Activated B cell treated with CpG ODN at 0.5 μM for 24 hours (primary cell): ENCODE results near the gene GUK1. TPM values are rescaled to one million over a fixed set of nuclear protein-coding genes. Genes with fewer than 3 reads are reported as not detected.
"Not testable (repeated sequence)": the region's sequence is repeated elsewhere in the genome, so short reads cannot be mapped to it uniquely, and the experiment has no call there.

ENCODE experiments used
- ATAC-seq: fragments of 200-7000 bp; cut with Tn5 transposase; one replicate; pipeline ENCODE4 v1.10.0; 2021; ENCODE audit warnings: low read depth, mild to moderate bottlenecking, moderate library complexity
- CTCF ChIA-PET: fragments of 350-600 bp; sonication (Branson Sonifier 250); formaldehyde crosslinking; loops from one replicate; lab custom pipeline; 2021; ENCODE audit warnings: antibody characterized with exemption; lab: Charles Lee
- POLR2A ChIA-PET: fragments of 350-600 bp; sonication (Branson Sonifier 250); formaldehyde crosslinking; loops from one replicate; lab custom pipeline; 2021; ENCODE audit warnings: antibody characterized with exemption; lab: Charles Lee
- DNase-seq: peaks from one replicate; pipeline ENCODE4 v3.0.0; 2022
- H3K27ac Mint-ChIP-seq: one replicate; pipeline ENCODE4 v1.8.0; 2020; ENCODE audit warnings: mixed read lengths
- H3K27me3 Mint-ChIP-seq: one replicate; pipeline ENCODE4 v1.8.0; 2021; ENCODE audit warnings: mixed read lengths
- H3K36me3 Mint-ChIP-seq: one replicate; pipeline ENCODE4 v1.8.0; 2021; ENCODE audit warnings: low read depth, mixed read lengths
- H3K4me1 Mint-ChIP-seq: one replicate; pipeline ENCODE4 v1.8.0; 2021; ENCODE audit warnings: mixed read lengths
- H3K4me3 Mint-ChIP-seq: one replicate; pipeline ENCODE4 v1.8.0; 2020; ENCODE audit warnings: mild to moderate bottlenecking, mixed read lengths
- H3K9me3 Mint-ChIP-seq: one replicate; pipeline ENCODE4 v1.8.0; 2020; ENCODE audit warnings: mixed read lengths
- intact Hi-C: fragments of 100-400 bp; cut with micrococcal nuclease; formaldehyde crosslinking; loops from one replicate; pipeline ENCODE4 v1.15.1; 2024
- total RNA-seq: library from RNA; stranded (reverse); gene quantifications from 2 replicates; pipeline ENCODE4 v1.2.3, GENCODE V29; 2022
- TF ChIP-seq, protein P1 (sequence below): fragments of 200-600 bp; IDR thresholded peaks from one replicate; pipeline ENCODE4 v1.8.0; 2022; ENCODE audit warnings: antibody characterized with exemption, mild to moderate bottlenecking

Gene GUK1
- total RNA-seq, 1 donor from 2014 or later, result 104 TPM

DNA sequence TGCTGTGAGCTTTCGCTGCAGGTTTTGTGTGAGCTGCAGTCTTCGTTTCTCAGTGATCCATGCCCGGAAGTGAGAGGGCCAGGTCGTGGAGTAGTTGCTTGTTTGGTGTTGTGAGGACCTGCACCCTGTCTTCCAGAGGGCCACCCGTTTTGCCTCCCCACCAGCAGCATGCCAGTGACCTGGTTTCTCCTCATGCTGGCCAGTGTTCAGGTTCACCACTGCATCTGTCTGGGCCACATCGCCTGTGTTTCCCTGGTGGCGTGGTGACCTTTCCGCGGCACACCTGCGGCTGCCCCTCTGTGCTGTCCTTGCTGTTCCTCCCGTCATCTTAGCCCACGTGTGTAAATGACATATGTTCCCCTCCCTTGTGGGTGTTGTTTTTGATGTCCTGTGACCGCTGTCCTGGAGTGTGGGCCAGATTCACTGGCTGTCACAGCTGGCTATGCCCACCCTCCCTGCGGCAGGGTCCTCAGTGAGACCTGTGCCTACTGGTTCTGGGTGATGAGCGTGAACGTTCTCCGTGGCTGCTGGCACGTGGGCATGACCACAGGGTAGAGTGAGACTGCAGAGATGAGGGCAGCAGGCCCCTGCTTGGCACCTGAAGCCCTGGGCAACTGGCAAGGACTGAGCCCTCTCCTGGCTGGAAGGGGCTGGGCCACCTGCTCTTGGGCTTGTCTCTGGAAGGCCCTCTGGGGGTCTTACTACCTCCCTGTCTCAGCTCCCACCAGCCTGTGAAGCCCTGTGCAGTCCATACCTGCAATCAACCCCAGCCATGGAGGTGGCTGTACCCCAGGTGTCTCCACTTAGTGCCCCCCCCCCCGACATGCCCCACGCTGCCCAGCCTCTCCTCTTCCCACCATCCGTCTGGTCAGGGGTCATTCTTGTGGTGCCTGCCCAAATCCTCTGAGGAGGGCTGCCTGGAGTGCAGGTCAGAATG, 32.8 kb downstream of the GUK1 start:
- no peaks in the 10 kb centered on the region for H3K9me3 Mint-ChIP-seq
- H3K4me3 Mint-ChIP-seq, result no peak overlapping the region
- no peak overlapping the region for H3K27ac Mint-ChIP-seq
- ATAC-seq (no peak), DNase-seq (no peak)
- TF ChIP-seq, protein P1, sequence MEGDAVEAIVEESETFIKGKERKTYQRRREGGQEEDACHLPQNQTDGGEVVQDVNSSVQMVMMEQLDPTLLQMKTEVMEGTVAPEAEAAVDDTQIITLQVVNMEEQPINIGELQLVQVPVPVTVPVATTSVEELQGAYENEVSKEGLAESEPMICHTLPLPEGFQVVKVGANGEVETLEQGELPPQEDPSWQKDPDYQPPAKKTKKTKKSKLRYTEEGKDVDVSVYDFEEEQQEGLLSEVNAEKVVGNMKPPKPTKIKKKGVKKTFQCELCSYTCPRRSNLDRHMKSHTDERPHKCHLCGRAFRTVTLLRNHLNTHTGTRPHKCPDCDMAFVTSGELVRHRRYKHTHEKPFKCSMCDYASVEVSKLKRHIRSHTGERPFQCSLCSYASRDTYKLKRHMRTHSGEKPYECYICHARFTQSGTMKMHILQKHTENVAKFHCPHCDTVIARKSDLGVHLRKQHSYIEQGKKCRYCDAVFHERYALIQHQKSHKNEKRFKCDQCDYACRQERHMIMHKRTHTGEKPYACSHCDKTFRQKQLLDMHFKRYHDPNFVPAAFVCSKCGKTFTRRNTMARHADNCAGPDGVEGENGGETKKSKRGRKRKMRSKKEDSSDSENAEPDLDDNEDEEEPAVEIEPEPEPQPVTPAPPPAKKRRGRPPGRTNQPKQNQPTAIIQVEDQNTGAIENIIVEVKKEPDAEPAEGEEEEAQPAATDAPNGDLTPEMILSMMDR, result no peak
- ChIA-PET POLR2A (interaction anchor here (0.6 to 1.9 kb wide), 2 partner anchors 7 to 44 kb away, joined by 6 to 11 read pairs; partner anchors contain the start of gene IBA57), CTCF (interaction anchor here (1.1 kb wide), 1 partner anchor 40 kb away, joined by 3 read pairs; no protein-coding TSS in a partner anchor)
- peaks cover 7% of the 10 kb centered on the region for H3K4me1 Mint-ChIP-seq
- H3K27me3 Mint-ChIP-seq, result no peaks in the 10 kb centered on the region
- intact Hi-C loops, result no loop called here
- H3K36me3 Mint-ChIP-seq, result peaks cover 22% of the 10 kb centered on the region

DNA sequence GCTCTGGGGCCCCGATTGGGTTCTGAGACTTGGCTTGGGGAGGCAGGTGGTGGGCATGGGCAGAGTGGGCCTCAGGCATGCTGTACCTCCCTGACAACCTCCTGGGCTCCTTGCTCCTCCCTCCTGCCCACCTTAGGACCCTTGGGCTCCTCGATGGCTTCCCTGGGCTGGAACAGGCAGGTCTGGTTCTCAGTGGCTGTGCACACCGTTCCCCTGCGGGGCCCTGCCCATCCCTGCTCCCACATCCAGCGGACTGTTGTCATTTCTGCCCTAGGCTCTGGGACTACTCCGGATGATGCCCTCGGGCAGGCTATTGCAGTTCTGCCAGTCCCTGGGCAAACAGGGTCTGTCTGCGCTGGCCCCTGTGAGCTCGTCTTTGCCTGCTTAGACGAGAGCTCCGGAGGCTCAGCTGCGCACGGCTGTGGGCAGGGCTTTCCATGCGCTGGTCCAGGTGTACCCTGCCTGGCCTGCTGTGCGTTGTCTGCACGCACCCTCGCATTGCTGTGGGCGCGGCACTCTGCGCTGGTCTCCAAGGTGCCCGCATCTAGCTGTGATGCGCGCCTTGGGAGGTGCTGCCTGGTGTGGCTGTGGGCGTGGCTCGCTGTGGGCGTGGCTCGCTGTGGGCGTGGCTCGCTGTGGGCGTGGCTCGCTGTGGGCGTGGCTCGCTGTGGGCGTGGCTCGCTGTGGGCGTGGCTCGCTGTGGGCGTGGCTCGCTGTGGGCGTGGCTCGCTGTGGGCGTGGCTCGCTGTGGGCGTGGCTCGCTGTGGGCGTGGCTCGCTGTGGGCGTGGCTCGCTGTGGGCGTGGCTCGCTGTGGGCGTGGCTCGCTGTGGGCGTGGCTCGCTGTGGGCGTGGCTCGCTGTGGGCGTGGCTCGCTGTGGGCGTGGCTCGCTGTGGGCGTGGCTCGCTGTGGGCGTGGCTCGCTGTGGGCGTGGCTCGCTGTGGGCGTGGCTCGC, 33.7 kb downstream of the GUK1 start:
- H3K4me1 Mint-ChIP-seq, H3K27ac Mint-ChIP-seq, CTCF ChIA-PET, H3K27me3 Mint-ChIP-seq, DNase-seq, H3K9me3 Mint-ChIP-seq, H3K4me3 Mint-ChIP-seq: not testable (repeated sequence)
- H3K36me3 Mint-ChIP-seq, result peaks cover 17% of the 10 kb centered on the region
- peak; percentile 61 for ATAC-seq
- POLR2A ChIA-PET, result interaction anchor here (1.9 kb wide), 1 partner anchor 8 kb away, joined by 11 read pairs; the partner anchor contains the start of gene IBA57
- intact Hi-C loops, result loop anchor here (1.0 to 2.0 kb wide), 4 partner anchors 8 to 385 kb away; partner anchors contain the start of genes GUK1 and MRPL55

DNA sequence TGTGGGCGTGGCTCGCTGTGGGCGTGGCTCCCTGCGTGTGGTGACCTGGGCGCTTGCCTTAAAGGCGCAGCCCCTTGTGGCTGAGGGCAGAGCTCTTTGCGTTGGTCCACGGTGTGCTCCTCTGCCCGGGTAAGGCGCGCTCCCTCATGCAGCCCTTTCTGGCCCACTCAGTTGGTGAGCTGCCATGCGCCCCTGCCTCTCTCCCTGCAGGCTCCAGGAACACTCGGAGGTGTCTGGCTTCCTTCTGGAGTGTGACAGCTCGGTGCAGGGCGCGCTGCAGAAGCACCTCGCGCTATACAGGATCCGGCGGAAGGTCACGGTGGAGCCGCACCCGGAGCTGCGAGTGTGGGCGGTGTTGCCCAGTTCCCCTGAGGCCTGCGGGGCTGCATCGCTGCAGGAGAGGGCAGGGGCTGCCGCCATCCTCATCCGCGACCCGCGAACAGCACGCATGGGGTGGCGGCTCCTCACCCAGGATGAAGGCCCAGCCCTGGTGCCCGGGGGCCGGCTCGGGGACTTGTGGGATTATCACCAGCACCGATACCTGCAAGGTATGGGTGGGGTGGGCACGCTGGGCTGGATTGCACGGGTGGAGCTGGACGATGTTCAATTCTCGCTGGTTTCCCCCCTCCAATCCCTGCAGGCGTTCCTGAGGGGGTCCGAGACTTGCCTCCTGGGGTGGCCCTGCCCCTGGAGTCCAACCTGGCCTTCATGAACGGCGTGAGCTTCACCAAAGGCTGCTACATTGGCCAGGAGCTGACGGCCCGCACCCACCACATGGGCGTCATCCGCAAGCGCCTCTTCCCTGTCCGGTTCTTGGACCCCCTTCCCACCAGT, 34.6 kb downstream of the GUK1 start:
- Mint-ChIP-seq H3K27me3 (no peaks in the 10 kb centered on the region), H3K27ac (no peak overlapping the region), H3K36me3 (peaks cover 17% of the 10 kb centered on the region), H3K4me3 (no peak overlapping the region), H3K4me1 (peaks cover 6% of the 10 kb centered on the region), H3K9me3 (no peaks in the 10 kb centered on the region)
- TF ChIP-seq, protein P1, result no peak
- CTCF ChIA-PET, result no interaction called here
- DNase-seq (no peak), ATAC-seq (peak; percentile 59)
- intact Hi-C loops, result loop anchor here (1.0 to 2.0 kb wide), 4 partner anchors 8 to 386 kb away; partner anchors contain the start of genes GUK1 and MRPL55
- POLR2A ChIA-PET, result interaction anchor here (0.5 to 1.9 kb wide), 2 partner anchors 9 to 39 kb away, joined by 3 to 11 read pairs; partner anchors contain the start of gene IBA57

DNA sequence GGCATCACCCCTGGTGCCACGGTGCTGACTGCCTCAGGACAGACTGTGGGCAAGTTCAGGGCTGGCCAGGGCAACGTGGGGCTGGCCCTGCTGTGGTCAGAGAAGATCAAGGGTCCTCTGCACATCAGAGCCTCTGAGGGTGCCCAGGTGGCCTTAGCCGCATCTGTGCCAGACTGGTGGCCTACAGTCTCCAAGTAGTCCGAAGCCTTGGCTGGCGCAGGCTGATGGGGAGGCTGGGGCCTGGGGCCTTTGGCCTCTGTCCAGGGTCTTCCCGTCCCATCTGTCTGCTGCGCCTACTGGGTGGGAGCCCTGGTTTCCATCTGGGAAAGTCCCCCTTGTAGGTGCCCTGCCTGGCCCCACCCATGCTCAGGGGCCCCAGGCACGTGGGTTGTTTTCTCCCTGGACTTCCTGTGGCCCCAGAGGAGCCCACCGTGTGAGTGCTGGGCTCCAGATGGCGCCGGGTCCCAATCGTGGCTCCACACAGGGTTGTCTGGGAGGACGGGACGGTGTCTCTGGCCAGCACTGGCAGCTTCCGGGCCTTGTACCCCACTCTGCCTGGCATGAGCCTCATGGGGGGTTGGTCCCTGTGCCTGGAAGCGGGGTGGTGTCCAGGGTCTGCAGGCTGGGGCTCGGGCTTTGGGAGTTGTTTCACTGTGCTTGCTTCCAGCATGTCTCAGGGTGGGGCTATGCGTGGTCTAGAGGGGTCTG, 35.4 kb downstream of the GUK1 start:
- peaks cover 16% of the 10 kb centered on the region for H3K36me3 Mint-ChIP-seq
- intact Hi-C loops, result loop anchor here (2.0 kb wide), 3 partner anchors 35 to 387 kb away; partner anchors contain the start of genes GUK1 and MRPL55
- H3K27me3 Mint-ChIP-seq, result no peaks in the 10 kb centered on the region
- TF ChIP-seq, protein P1, result no peak
- ATAC-seq (no peak), DNase-seq (no peak)
- no peak overlapping the region for H3K4me3 Mint-ChIP-seq
- H3K9me3 Mint-ChIP-seq, result no peaks in the 10 kb centered on the region
- ChIA-PET POLR2A (interaction anchor here (0.5 to 1.9 kb wide), 2 partner anchors 10 to 38 kb away, joined by 3 to 11 read pairs; partner anchors contain the start of gene IBA57), CTCF (no interaction called here)
- peaks cover 6% of the 10 kb centered on the region for H3K4me1 Mint-ChIP-seq
- H3K27ac Mint-ChIP-seq, result no peak overlapping the region
